Natural killer cell (primary cell): Measurements from ENCODE around the gene ADAM15. TPM values are rescaled to one million over a fixed set of nuclear protein-coding genes. Genes with fewer than 3 reads are reported as not detected.

Source experiments
- ATAC-seq, 3 donors: fragments of 150-1000 bp in 2 of 3; fragments of 200-7000 bp in 1 of 3; cut with Tn5 transposase; 1 replicate in 1 of 3; 2 replicates in 2 of 3; pipeline ENCODE4 v1.10.0; 2021; ENCODE audit warnings: mild to moderate bottlenecking in 2 of 3, moderate library complexity in 2 of 3
- DNase-seq, 2 donors: peaks; one replicate each; pipeline versions ENCODE4 v3.0.0 to v3.0.0-alpha.2; 2013 to 2021; ENCODE audit warnings: mixed read lengths in 1 of 2
- H3K27ac ChIP-seq: one replicate; pipeline ENCODE4 v1.5.1; 2013; ENCODE audit warnings: mild to moderate bottlenecking, low read length
- H3K27me3 ChIP-seq: one replicate; pipeline ENCODE4 v1.6.1; 2013; ENCODE audit warnings: low read length; ENCODE audit not compliant: control insufficient read depth, insufficient read depth
- H3K36me3 ChIP-seq: one replicate; pipeline ENCODE4 v1.6.1; 2013; ENCODE audit warnings: low read length; ENCODE audit not compliant: control insufficient read depth, insufficient read depth
- H3K4me1 ChIP-seq: one replicate; pipeline ENCODE4 v1.6.1; 2013; ENCODE audit warnings: low read length; ENCODE audit not compliant: control insufficient read depth, insufficient read depth
- H3K4me3 ChIP-seq: one replicate; pipeline ENCODE4 v1.5.1; 2013; ENCODE audit warnings: low read length
- H3K9me3 ChIP-seq: one replicate; pipeline ENCODE4 v1.6.1; 2013; ENCODE audit warnings: low read length; ENCODE audit not compliant: control insufficient read depth, insufficient read depth
- H3K27ac Mint-ChIP-seq, 2 donors: one replicate each; pipeline ENCODE4 v1.8.0; 2022; ENCODE audit warnings: mild to moderate bottlenecking in 2 of 2, mixed read lengths in 2 of 2, moderate library complexity in 1 of 2
- H3K27me3 Mint-ChIP-seq, 2 donors: one replicate each; pipeline ENCODE4 v1.8.0; 2022; ENCODE audit warnings: low read depth in 2 of 2, mixed read lengths in 2 of 2
- H3K36me3 Mint-ChIP-seq: one replicate; pipeline ENCODE4 v1.8.0; 2022; ENCODE audit warnings: mixed read lengths
- H3K4me1 Mint-ChIP-seq, 2 donors: one replicate each; pipeline ENCODE4 v1.8.0; 2022; ENCODE audit warnings: mixed read lengths in 2 of 2
- H3K4me3 Mint-ChIP-seq: one replicate; pipeline ENCODE4 v1.8.0; 2022; ENCODE audit warnings: mild to moderate bottlenecking, moderate library complexity, mixed read lengths
- H3K9me3 Mint-ChIP-seq, 2 donors: one replicate each; pipeline ENCODE4 v1.8.0; 2022; ENCODE audit warnings: mixed read lengths in 2 of 2
- WGBS: methylation state at CpG from one replicate; pipeline ENCODE4 v1.1.7; 2013; ENCODE audit warnings: missing lambda C conversion rate; ENCODE audit not compliant: insufficient coverage; 5-methylcytosine and 5-hydroxymethylcytosine counted together
- intact Hi-C: fragments of 100-400 bp; cut with micrococcal nuclease; formaldehyde crosslinking; loops from one replicate; pipeline ENCODE4 v1.14.2; 2022
- total RNA-seq, 4 donors: library from RNA; stranded (reverse); fragments of 120-200 nt in 1 of 4; gene quantifications; one replicate each; pipeline versions ENCODE4 v1.2.3 to v1.2.4, GENCODE V29; 2013 to 2022
- TF ChIP-seq, protein P1 (sequence below): fragments of 200-600 bp; IDR thresholded peaks from one replicate; pipeline ENCODE4 v1.8.0; 2022; ENCODE audit warnings: antibody characterized with exemption

Gene ADAM15
- total RNA-seq, 3 donors from 2014 or later (not counting 1 experiment from before 2014, with no cell fraction given) = 54.6 to 83.2 (median 64.7) TPM

DNA sequence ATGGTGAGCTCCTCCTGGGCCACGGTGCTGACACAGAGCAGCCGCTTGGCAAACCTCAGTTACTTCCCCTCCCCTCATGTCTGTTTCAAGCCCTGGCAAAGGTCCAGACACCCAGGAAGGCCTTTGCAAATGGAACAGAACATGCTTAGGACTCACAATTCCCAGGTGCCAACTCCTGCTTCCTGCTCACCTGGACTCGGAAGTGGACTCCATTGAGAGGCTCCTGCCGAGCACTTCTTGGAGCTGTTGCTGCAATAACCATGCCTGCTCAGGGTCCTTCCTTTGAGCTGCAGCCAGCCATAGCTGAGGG lies 28.2 kb upstream of the ADAM15 start:
- WGBS = 65% methylated on average over 4 of the region's 4 CpGs
- ATAC-seq = no peak
- Mint-ChIP-seq H3K9me3 (no peaks in the 10 kb centered on the region), H3K4me3 (no peak overlapping the region), H3K4me1 (peaks cover 8 to 13% of the 10 kb centered on the region in 2 donors), H3K27ac (no peak overlapping the region), H3K27me3 (no peaks in the 10 kb centered on the region), H3K36me3 (no peaks in the 10 kb centered on the region)
- H3K4me3 ChIP-seq = no peak overlapping the region
- DNase-seq = no peak
- peaks cover 3% of the 10 kb centered on the region for H3K4me1 ChIP-seq
- H3K27ac ChIP-seq = no peak overlapping the region
- no peaks in the 10 kb centered on the region for H3K36me3 ChIP-seq
- TF ChIP-seq, protein P1, sequence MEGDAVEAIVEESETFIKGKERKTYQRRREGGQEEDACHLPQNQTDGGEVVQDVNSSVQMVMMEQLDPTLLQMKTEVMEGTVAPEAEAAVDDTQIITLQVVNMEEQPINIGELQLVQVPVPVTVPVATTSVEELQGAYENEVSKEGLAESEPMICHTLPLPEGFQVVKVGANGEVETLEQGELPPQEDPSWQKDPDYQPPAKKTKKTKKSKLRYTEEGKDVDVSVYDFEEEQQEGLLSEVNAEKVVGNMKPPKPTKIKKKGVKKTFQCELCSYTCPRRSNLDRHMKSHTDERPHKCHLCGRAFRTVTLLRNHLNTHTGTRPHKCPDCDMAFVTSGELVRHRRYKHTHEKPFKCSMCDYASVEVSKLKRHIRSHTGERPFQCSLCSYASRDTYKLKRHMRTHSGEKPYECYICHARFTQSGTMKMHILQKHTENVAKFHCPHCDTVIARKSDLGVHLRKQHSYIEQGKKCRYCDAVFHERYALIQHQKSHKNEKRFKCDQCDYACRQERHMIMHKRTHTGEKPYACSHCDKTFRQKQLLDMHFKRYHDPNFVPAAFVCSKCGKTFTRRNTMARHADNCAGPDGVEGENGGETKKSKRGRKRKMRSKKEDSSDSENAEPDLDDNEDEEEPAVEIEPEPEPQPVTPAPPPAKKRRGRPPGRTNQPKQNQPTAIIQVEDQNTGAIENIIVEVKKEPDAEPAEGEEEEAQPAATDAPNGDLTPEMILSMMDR = no peak
- H3K9me3 ChIP-seq = no peaks in the 10 kb centered on the region
- intact Hi-C loops = no loop called here
- H3K27me3 ChIP-seq = no peaks in the 10 kb centered on the region

DNA sequence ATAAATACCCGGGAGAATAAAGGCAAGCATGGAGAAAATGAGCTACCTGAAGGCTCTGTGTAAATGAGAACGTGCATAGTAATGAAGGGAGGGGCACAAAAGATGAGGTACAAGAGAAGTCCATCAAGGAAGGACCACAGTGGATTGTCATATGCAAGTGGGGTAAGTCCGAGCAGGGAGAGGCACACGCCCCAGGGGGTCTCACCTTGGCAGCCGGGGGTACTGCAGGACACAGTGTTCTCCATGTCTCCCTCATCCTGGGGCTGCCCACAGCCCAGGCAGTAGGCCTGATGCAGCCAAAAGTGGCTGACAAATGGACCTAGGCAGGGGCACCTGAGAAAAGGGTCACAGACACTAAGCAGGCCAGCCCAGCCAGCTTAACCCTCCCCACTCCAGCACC lies 27.5 kb upstream of the ADAM15 start:
- H3K4me3 Mint-ChIP-seq = no peak overlapping the region
- no peak for ATAC-seq
- TF ChIP-seq, protein P1 = no peak
- H3K4me3 ChIP-seq = no peak overlapping the region
- H3K4me1 ChIP-seq = no peaks in the 10 kb centered on the region
- no peaks in the 10 kb centered on the region for H3K36me3 ChIP-seq
- DNase-seq = no peak
- intact Hi-C loops = no loop called here
- H3K36me3 Mint-ChIP-seq = no peaks in the 10 kb centered on the region
- no peaks in the 10 kb centered on the region for H3K9me3 ChIP-seq
- H3K27me3 ChIP-seq = no peaks in the 10 kb centered on the region
- H3K4me1 Mint-ChIP-seq = peaks cover 7 to 10% of the 10 kb centered on the region in 2 donors
- H3K9me3 Mint-ChIP-seq = no peaks in the 10 kb centered on the region
- H3K27me3 Mint-ChIP-seq = no peaks in the 10 kb centered on the region
- no peak overlapping the region for H3K27ac Mint-ChIP-seq
- no peak overlapping the region for H3K27ac ChIP-seq
- 92% methylated on average over 5 of the region's 5 CpGs for WGBS

DNA sequence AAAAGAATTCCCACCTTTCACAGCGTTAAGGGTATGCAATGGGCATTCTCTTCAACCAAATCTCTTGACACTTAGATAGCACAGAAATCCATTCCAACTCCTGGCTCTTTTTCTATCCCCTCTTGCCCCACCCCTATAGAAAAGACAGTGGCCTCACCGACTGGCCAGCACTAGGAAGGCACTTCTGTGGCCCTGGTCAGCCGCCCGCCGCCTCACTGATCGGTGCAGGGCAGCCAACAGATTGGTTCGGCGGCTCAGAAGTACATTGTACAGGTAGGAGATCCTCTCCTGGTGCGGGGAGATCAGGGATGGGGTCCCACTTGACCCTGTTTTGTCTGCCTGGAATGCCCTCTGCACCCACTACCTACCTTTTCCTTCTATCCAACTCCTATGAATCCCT lies 26.8 kb upstream of the ADAM15 start:
- H3K27me3 Mint-ChIP-seq = no peaks in the 10 kb centered on the region
- intact Hi-C loops = no loop called here
- Histone ChIP-seq H3K27ac (no peak overlapping the region), H3K4me3 (no peak overlapping the region), H3K36me3 (no peaks in the 10 kb centered on the region), H3K27me3 (no peaks in the 10 kb centered on the region), H3K9me3 (no peaks in the 10 kb centered on the region), H3K4me1 (no peaks in the 10 kb centered on the region)
- TF ChIP-seq, protein P1 = no peak
- no peak overlapping the region for H3K4me3 Mint-ChIP-seq
- WGBS = 92% methylated on average over 9 of the region's 9 CpGs
- H3K9me3 Mint-ChIP-seq = no peaks in the 10 kb centered on the region
- ATAC-seq (no peak), DNase-seq (no peak)
- H3K36me3 Mint-ChIP-seq = no peaks in the 10 kb centered on the region
- H3K4me1 Mint-ChIP-seq = peaks cover 7 to 8% of the 10 kb centered on the region in 2 donors
- no peak overlapping the region for H3K27ac Mint-ChIP-seq

DNA sequence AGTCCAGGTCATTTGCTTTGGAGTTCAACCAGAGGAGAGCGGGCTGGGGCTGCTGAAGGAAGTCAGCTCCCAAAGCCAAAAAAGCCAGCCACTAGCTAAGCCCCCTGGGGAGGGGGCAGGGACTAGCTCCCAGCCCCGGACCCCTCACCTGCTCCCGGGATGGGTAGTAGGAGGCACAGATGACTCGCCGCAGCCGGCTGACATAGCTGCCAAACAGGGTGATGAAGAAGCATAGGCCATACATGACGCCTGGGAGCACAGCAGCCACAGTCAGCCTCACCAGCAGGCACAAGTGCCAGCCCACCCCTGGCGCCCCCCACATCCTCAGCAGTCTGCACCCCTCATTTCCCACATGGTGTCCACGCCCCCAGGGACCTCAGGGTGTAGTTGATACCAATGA lies 25.0 kb upstream of the ADAM15 start:
- Histone ChIP-seq H3K4me3 (no peak overlapping the region), H3K9me3 (no peaks in the 10 kb centered on the region), H3K27ac (no peak overlapping the region), H3K36me3 (no peaks in the 10 kb centered on the region), H3K27me3 (no peaks in the 10 kb centered on the region), H3K4me1 (no peaks in the 10 kb centered on the region)
- Mint-ChIP-seq H3K9me3 (no peaks in the 10 kb centered on the region), H3K27me3 (no peaks in the 10 kb centered on the region), H3K4me3 (no peak overlapping the region), H3K36me3 (no peaks in the 10 kb centered on the region), H3K27ac (no peak overlapping the region), H3K4me1 (no peaks in the 10 kb centered on the region)
- WGBS = 80% methylated on average over 9 of the region's 9 CpGs
- intact Hi-C loops = no loop called here
- ATAC-seq (no peak), DNase-seq (no peak)
- TF ChIP-seq, protein P1 = no peak
